ENCODE measurements around the gene CDCA8.

Gene CDCA8

GRCh38 chr1:37662031-37662755 lies 30.1 kb upstream of the CDCA8 start:
- no peak for TF ChIP-seq CTCF (IDR thresholded peaks at IDR 0.05; ENCODE audit: poor library complexity, severe bottlenecking)

GRCh38 chr1:37663426-37664000 lies 28.8 kb upstream of the CDCA8 start:
- no peaks in the 10 kb centered on the region for H3K36me3 ChIP-seq (ENCODE audit: low read depth)
- no peak for ATAC-seq (ENCODE audit: low read depth)

More at GRCh38 chr1:37662031-37662755, 30.1 kb upstream of the CDCA8 start:
- no peak for ATAC-seq (ENCODE audit: low read depth)
- Histone ChIP-seq H3K9me3 (ENCODE audit: severe bottlenecking) (no peaks in the 10 kb centered on the region), H3K27ac (ENCODE audit: poor library complexity, severe bottlenecking) (no peak overlapping the region), H3K4me3 (ENCODE audit: severe bottlenecking) (no peak overlapping the region), H3K4me1 (ENCODE audit: insufficient read depth, poor library complexity, severe bottlenecking) (no peaks in the 10 kb centered on the region), H3K27me3 (ENCODE audit: insufficient read depth, poor library complexity, severe bottlenecking) (no peaks in the 10 kb centered on the region), H3K36me3 (ENCODE audit: low read depth) (no peaks in the 10 kb centered on the region)
- no peak for DNase-seq (ENCODE audit: low spot score)

GRCh38 chr1:37666241-37666867 lies 26.0 kb upstream of the CDCA8 start:
- Histone ChIP-seq H3K36me3 (ENCODE audit: low read depth) (no peaks in the 10 kb centered on the region), H3K4me1 (ENCODE audit: insufficient read depth, poor library complexity, severe bottlenecking) (no peaks in the 10 kb centered on the region), H3K4me3 (ENCODE audit: severe bottlenecking) (no peak overlapping the region), H3K9me3 (ENCODE audit: severe bottlenecking) (no peaks in the 10 kb centered on the region), H3K27ac (ENCODE audit: poor library complexity, severe bottlenecking) (no peak overlapping the region), H3K27me3 (ENCODE audit: insufficient read depth, poor library complexity, severe bottlenecking) (no peaks in the 10 kb centered on the region)
- no peak for DNase-seq (ENCODE audit: low spot score)
- no peak for TF ChIP-seq CTCF (IDR thresholded peaks at IDR 0.05; ENCODE audit: poor library complexity, severe bottlenecking)
- ATAC-seq (ENCODE audit: low read depth): no peak

More at GRCh38 chr1:37663426-37664000, 28.8 kb upstream of the CDCA8 start:
- DNase-seq (ENCODE audit: low spot score): no peak
- Histone ChIP-seq H3K27me3 (ENCODE audit: insufficient read depth, poor library complexity, severe bottlenecking) (no peaks in the 10 kb centered on the region), H3K4me1 (ENCODE audit: insufficient read depth, poor library complexity, severe bottlenecking) (no peaks in the 10 kb centered on the region), H3K9me3 (ENCODE audit: severe bottlenecking) (no peaks in the 10 kb centered on the region), H3K4me3 (ENCODE audit: severe bottlenecking) (no peak overlapping the region), H3K27ac (ENCODE audit: poor library complexity, severe bottlenecking) (no peak overlapping the region)
- no peak for TF ChIP-seq CTCF (IDR thresholded peaks at IDR 0.05; ENCODE audit: poor library complexity, severe bottlenecking)

- ATAC-seq (ENCODE audit: low read depth): no peak
- H3K27me3 ChIP-seq (ENCODE audit: insufficient read depth, poor library complexity, severe bottlenecking): peaks cover 4% of the 10 kb centered on the region
- H3K9me3 ChIP-seq (ENCODE audit: severe bottlenecking): no peaks in the 10 kb centered on the region
- DNase-seq (ENCODE audit: low spot score): no peak
- no peak for TF ChIP-seq CTCF (IDR thresholded peaks at IDR 0.05; ENCODE audit: poor library complexity, severe bottlenecking)
- H3K27ac ChIP-seq (ENCODE audit: poor library complexity, severe bottlenecking): no peak overlapping the region
- no peaks in the 10 kb centered on the region for H3K4me1 ChIP-seq (ENCODE audit: insufficient read depth, poor library complexity, severe bottlenecking)
- H3K4me3 ChIP-seq (ENCODE audit: severe bottlenecking): no peak overlapping the region
- H3K36me3 ChIP-seq (ENCODE audit: low read depth): no peaks in the 10 kb centered on the region
Measured at GRCh38 chr1:37667023-37667671, 25.2 kb upstream of the CDCA8 start.
